Activated CD4-positive, CD25-positive, alpha-beta regulatory T cell treated with anti-CD3 and anti-CD28 coated beads, Interleukin-2, amount 50 U/mL, for 24 hours (primary cell): ENCODE measurements around the gene GALNT14.

Experiments used
- ATAC-seq, 2 donors: fragments of 150-1000 bp; cut with Tn5 transposase; one replicate each; pipeline ENCODE4 v1.10.0; 2021; ENCODE audit warnings: mild to moderate bottlenecking in 1 of 2, moderate library complexity in 1 of 2

GALNT14 gene

GRCh38 chr2:31004257-31004656 lies 134.0 kb downstream of the GALNT14 start:
- ATAC-seq: no peak

DNA sequence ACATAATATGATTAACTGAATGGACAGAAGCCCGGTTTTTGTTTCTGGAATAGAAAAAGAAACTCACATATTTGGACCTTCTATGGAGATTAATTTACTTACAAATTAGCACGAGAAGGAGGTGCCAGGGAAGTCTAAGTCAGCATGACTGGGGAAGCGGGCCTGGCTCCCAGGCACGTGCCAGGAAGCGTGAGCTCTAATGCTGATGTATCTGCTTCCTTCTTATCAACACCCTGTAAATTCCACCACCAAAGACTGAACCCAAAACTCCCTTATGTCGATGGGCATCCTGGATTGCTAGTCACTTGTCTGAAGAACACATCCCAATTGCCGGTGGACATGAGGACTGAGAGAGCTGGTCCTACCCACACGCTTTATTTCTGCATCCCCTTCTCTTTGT lies 134.5 kb downstream of the GALNT14 start:
- no peak for ATAC-seq

DNA sequence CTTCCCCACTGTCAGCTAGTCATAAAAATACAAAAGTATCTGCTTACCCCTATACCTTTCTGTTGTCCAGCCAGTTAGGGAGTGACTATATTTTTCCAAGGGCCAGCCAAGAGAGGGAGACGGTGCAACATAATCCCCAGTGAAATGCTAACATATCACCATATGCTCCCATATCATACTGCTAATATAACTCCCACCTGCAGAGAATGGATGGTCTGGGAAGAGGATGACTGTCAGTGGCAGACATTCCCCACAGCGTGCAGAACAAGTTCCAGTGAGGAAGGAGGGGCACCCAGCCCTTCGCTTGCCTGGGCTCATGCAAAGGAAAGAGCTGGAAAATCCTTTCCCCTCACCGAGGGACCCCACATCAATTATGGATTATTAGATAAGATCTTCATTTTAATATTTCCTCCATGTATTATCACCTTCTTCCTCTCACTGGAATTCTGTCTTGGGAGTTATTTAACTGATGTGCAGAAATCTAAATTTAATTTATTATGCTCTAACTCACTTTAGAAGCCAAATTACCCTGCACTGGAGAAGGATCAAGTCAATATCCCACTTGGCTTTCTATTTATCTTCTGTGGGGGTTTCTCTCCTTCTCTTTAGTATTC lies 135.6 kb downstream of the GALNT14 start:
- no peak for ATAC-seq

DNA sequence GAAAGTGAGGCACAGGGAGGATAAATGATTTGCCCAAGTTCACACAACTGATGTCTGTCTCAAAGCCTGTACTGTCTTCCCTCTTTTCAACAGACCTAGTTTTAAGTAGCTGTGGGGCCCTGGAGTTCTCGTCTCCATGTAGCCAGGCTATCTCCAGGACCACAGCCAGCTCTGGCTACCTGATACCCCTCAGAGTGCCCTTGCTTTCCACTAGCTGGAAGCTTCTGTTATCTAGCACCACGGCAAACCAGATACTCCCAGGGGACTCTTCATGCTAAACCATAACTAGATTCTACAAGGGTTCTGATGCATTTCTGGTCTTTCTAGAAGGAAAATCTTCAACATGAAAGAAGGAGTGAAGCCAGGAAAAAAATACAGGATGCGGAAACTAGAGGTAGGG lies 137.3 kb downstream of the GALNT14 start:
- no peak for ATAC-seq

DNA sequence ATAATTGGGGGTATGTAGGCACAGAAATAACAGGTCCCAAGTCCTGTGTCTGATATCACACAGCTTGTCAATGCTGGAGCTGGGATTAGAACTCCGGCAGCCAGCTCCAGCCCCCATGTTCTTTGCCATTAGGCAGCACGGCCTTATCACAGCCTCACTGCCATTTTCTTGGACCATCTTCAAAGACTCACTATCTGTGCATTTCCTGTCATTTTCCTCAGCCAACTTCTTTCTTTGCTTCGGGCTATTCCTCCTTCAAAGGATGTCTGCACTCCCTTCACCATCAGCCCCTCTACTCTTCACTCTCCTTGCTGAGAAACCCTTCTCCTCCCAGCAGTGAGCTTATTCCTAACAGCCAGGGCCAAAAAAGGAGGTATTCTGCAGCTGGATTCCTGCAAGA lies 139.6 kb downstream of the GALNT14 start:
- ATAC-seq: no peak

- no peak for ATAC-seq
These were observed 140.3 kb downstream of the GALNT14 start for GRCh38 chr2:30997979-30998378.

GRCh38 chr2:30994227-30995056 lies 143.8 kb downstream of the GALNT14 start:
- ATAC-seq: no peak

DNA sequence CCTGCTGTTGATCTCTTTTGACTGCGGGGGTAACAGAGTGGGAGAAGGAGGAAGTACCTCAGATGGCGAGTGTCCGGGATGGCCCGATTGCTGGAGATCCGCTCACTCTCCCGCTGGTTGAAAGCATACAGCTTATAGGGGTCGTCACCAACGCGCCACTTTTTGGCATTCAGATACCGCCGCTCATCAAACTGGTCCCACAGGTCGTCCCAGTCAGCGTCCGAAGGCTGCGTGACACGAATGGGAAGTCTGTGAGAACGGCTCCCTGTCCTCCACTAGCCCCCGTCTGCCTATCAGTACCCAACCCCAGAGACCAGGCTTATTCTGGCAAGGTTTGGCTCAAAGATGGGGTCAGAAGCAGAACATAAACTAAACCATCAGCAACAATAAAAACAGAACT lies 145.5 kb downstream of the GALNT14 start:
- ATAC-seq: no peak

GRCh38 chr2:30990671-30991070 lies 147.6 kb downstream of the GALNT14 start:
- ATAC-seq: no peak

GRCh38 chr2:30990176-30990575 lies 148.1 kb downstream of the GALNT14 start:
- ATAC-seq: no peak

- no peak for ATAC-seq
These were observed 148.5 kb downstream of the GALNT14 start for GRCh38 chr2:30989746-30990145.

DNA sequence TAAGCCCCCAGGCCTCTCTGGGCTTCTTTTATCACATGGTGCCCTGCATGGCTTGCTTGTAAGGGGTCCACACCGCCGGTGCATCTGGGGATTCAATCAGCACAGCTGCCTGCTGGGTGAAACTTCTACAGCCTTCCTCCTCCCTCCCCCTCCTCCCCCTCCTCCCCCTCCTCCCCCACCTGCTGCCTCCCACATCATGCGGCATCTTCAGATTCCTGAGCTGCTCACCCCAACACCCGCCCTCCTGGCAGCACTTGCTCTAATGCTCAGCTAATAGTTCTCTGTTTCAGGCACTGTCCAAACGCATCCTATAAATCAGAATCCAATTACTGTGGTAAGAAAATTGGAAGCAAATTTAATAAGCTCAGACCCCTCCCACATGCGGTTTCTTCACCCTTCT lies 150.7 kb downstream of the GALNT14 start:
- ATAC-seq: no peak

- no peak for ATAC-seq
These were observed 152.0 kb downstream of the GALNT14 start for GRCh38 chr2:30986231-30986580.

GRCh38 chr2:30985493-30986230 lies 152.6 kb downstream of the GALNT14 start:
- ATAC-seq: no peak

DNA sequence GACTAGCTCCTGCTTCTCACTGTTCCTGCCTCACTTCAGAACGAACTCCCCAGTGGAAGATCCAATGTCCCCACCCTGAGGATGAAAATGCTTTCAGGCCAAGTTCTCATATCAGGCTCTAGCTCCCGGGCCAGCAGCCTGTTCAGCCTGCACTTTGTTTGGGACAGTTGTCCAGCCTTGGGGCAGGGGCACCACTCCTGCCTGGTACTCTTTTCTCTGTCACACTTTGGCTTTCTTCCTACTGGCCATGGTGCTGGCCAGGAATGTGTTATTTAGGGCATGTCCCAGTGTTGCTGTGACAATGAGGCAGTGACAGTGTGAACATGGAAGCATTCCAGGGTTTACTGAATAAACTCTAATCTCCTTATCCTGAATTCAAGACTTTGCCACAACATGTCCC lies 154.1 kb downstream of the GALNT14 start:
- no peak for ATAC-seq

DNA sequence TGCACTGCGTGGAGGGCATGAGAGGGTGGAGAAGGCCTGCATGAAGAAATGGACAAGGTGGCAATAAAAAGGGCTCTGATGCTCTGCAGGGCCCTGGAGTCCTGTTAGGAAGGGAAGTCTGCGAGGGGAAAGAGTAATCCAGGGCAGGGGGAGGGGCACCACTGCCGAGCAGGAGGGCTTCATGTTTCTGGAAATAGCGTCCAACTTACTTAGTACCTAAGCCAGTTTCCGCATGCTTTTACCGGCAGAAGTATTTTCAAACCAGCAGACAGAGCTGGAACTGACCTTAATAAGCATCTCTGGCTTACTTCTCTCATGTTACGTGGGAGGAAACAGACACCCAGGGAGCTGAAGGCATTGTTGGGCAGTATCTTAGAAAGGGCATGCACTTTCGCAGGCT lies 156.7 kb downstream of the GALNT14 start:
- ATAC-seq: no peak

- ATAC-seq: no peak
These were observed 157.1 kb downstream of the GALNT14 start for GRCh38 chr2:30981096-30981495.

- ATAC-seq: no peak
These were observed 158.4 kb downstream of the GALNT14 start for GRCh38 chr2:30979822-30980245.

- ATAC-seq: no peak
These were observed 159.4 kb downstream of the GALNT14 start for GRCh38 chr2:30978854-30979253.

DNA sequence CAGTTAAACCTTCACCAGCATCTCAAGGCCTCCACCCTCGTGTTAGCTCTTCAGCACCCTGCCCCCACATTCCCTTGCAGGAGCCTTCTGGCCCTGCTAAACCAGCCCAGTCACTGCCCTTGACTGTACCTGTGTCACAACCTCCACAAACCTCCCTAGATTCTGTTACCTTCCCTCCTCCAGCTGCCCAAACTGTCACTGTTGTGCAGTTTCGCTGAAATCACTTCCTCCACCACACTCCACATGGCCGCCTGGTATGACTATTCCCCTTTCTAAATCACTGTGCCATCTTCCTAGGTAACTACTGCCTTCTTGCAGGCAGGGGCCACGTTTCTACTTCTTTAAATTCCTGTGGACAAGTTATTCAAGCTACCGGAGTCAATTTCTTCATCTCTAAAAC lies 160.2 kb downstream of the GALNT14 start:
- no peak for ATAC-seq

DNA sequence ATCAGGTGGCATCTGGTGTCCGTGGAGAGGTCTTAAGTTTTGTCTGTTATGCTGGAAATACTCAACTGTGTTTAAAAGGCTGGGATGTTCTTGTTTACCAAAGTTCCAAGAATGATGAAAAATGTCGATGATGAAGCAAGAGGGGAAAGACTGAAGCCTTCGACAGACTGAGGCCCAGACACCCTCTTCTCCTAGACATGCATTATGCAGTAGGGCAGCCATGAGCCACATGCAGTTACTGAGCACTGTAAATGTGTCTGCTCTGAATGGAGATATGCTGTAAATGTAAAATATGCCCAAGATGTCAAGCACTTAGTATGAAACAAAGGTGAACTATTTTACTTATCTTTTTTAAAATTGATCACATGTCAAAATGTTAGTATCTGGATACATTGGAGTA lies 163.1 kb downstream of the GALNT14 start:
- ATAC-seq: no peak

GRCh38 chr2:30974554-30974953 lies 163.7 kb downstream of the GALNT14 start:
- no peak for ATAC-seq

- no peak for ATAC-seq
These were observed 164.1 kb downstream of the GALNT14 start for GRCh38 chr2:30974092-30974491.
